HEK293 (cell line): ENCODE results near the gene ARHGEF28.

ENCODE experiments used
- CTCF ChIA-PET: fragments of 350-600 bp; formaldehyde crosslinking; extraction: SDS; loops from one replicate; lab custom pipeline; 2021; ENCODE audit warnings: antibody characterized with exemption; lab: Yijun Ruan, JAX
- POLR2A ChIA-PET: fragments of 300-600 bp; formaldehyde crosslinking; extraction: SDS; loops from one replicate; lab custom pipeline; 2020; ENCODE audit warnings: antibody characterized with exemption, inconsistent platforms; lab: Yijun Ruan, JAX
- H3K27ac ChIP-seq: fragments of 200-500 bp; sonication (Bioruptor generic); 2 replicates; pipeline ENCODE4 v1.5.1; 2014; ENCODE audit warnings: low read depth, low read length, control low read depth, inconsistent platforms; ENCODE audit errors: extremely low read depth
- H3K36me3 ChIP-seq, 2 experiments: fragments of 200-500 bp in 1 of 2; sonication (Bioruptor generic) in 1 of 2; 1 replicate in 1 of 2; 2 replicates in 1 of 2; pipeline ENCODE4 v1.5.1; 2014 to 2017; ENCODE audit warnings: inconsistent platforms in 2 of 2, low read length in 2 of 2; ENCODE audit not compliant: control insufficient read depth in 2 of 2, insufficient read depth in 1 of 2
- H3K4me1 ChIP-seq: fragments of 200-500 bp; sonication (Bioruptor generic); 2 replicates; pipeline ENCODE4 v1.5.1; 2014; ENCODE audit warnings: mild to moderate bottlenecking, low read length, inconsistent platforms; ENCODE audit not compliant: control insufficient read depth, insufficient read depth
- H3K4me3 ChIP-seq: 2 replicates; pipeline ENCODE4 v1.5.1; 2011; ENCODE audit warnings: low read depth, mild to moderate bottlenecking, control low read depth, low read length, moderate library complexity
- H3K9me3 ChIP-seq: fragments of 200-500 bp; sonication (Bioruptor generic); 2 replicates; pipeline ENCODE4 v1.5.1; 2014; ENCODE audit warnings: low read depth, low read length, inconsistent platforms; ENCODE audit not compliant: control insufficient read depth, insufficient read depth
- FEZF1 ChIP-seq: fragments of 450-650 bp; formaldehyde crosslinking; IDR thresholded peaks from 2 replicates; pipeline ENCODE4 v1.5.1; 2016; ENCODE audit warnings: missing biosample characterization, missing genetic modification characterization
- IKZF3 ChIP-seq: fragments of 450-650 bp; IDR thresholded peaks from 2 replicates; pipeline ENCODE4 v1.5.0; 2018; ENCODE audit warnings: missing biosample characterization, mild to moderate bottlenecking, missing genetic modification characterization, moderate library complexity
- MZF1 ChIP-seq: fragments of 450-650 bp; formaldehyde crosslinking; IDR thresholded peaks from 2 replicates; pipeline ENCODE4 v1.5.1; 2017; ENCODE audit warnings: missing biosample characterization, missing genetic modification characterization, borderline replicate concordance
- OSR2 ChIP-seq: fragments of 450-650 bp; formaldehyde crosslinking; IDR thresholded peaks from 2 replicates; pipeline ENCODE4 v1.5.1; 2016; ENCODE audit warnings: missing biosample characterization, missing genetic modification characterization
- ZBTB1 ChIP-seq: fragments of 450-650 bp; formaldehyde crosslinking; IDR thresholded peaks from 2 replicates; pipeline ENCODE4 v1.5.1; 2016; ENCODE audit warnings: missing biosample characterization, missing genetic modification characterization
- ZFP37 ChIP-seq: fragments of 450-650 bp; formaldehyde crosslinking; IDR thresholded peaks from 2 replicates; pipeline ENCODE4 v1.5.1; 2016; ENCODE audit warnings: missing biosample characterization, missing genetic modification characterization
- ZNF155 ChIP-seq: fragments of 450-650 bp; formaldehyde crosslinking; IDR thresholded peaks from 2 replicates; pipeline ENCODE4 v1.5.1; 2016; ENCODE audit warnings: missing biosample characterization, missing genetic modification characterization
- ZNF19 ChIP-seq: fragments of 450-650 bp; formaldehyde crosslinking; IDR thresholded peaks from 2 replicates; pipeline ENCODE4; 2016; ENCODE audit warnings: missing biosample characterization, missing genetic modification characterization, low read depth
- ZNF341 ChIP-seq: fragments of 450-650 bp; formaldehyde crosslinking; IDR thresholded peaks from 2 replicates; pipeline ENCODE4; 2016; ENCODE audit warnings: low read depth, missing biosample characterization, missing genetic modification characterization
- ZNF544 ChIP-seq: fragments of 450-650 bp; formaldehyde crosslinking; IDR thresholded peaks from 2 replicates; pipeline ENCODE4 v1.5.0; 2017; ENCODE audit warnings: missing biosample characterization, missing genetic modification characterization
- ZNF707 ChIP-seq: fragments of 450-650 bp; formaldehyde crosslinking; IDR thresholded peaks from 2 replicates; pipeline ENCODE4 v1.5.1; 2016; ENCODE audit warnings: missing biosample characterization, missing genetic modification characterization
- ZNF791 ChIP-seq: fragments of 450-650 bp; formaldehyde crosslinking; IDR thresholded peaks from 2 replicates; pipeline ENCODE4 v1.5.1; 2016; ENCODE audit warnings: missing biosample characterization, missing genetic modification characterization
- ZNF792 ChIP-seq: fragments of 450-650 bp; formaldehyde crosslinking; IDR thresholded peaks from 2 replicates; pipeline ENCODE4 v1.5.1; 2016; ENCODE audit warnings: missing biosample characterization, missing genetic modification characterization
- ZSCAN30 ChIP-seq: fragments of 450-650 bp; IDR thresholded peaks from 2 replicates; pipeline ENCODE4 v1.5.1; 2018; ENCODE audit warnings: missing biosample characterization, mild to moderate bottlenecking, missing genetic modification characterization, moderate library complexity
- ZXDB ChIP-seq: fragments of 450-650 bp; formaldehyde crosslinking; IDR thresholded peaks from 2 replicates; pipeline ENCODE4 v1.5.1; 2016; ENCODE audit warnings: missing biosample characterization, missing genetic modification characterization
- TF ChIP-seq, protein P1 (sequence below): fragments of 450-650 bp; formaldehyde crosslinking; IDR thresholded peaks from 2 replicates; pipeline ENCODE4 v1.5.1; 2017; ENCODE audit warnings: missing biosample characterization, missing genetic modification characterization
- TF ChIP-seq, protein P2 (sequence below): fragments of 450-650 bp; formaldehyde crosslinking; IDR thresholded peaks from 2 replicates; pipeline ENCODE4 v1.5.1; 2017; ENCODE audit warnings: missing biosample characterization, missing genetic modification characterization
- TF ChIP-seq, protein P3 (sequence below): fragments of 450-650 bp; formaldehyde crosslinking; IDR thresholded peaks from 2 replicates; pipeline ENCODE4 v1.5.1; 2017; ENCODE audit warnings: missing biosample characterization, missing genetic modification characterization
- TF ChIP-seq, protein P4 (sequence below): fragments of 450-650 bp; formaldehyde crosslinking; IDR thresholded peaks from 2 replicates; pipeline ENCODE4 v1.5.1; 2016; ENCODE audit warnings: missing biosample characterization, missing genetic modification characterization
- TF ChIP-seq, protein P5 (sequence below): fragments of 450-650 bp; formaldehyde crosslinking; IDR thresholded peaks from 2 replicates; pipeline ENCODE4 v1.5.1; 2017; ENCODE audit warnings: missing biosample characterization, mild to moderate bottlenecking, missing genetic modification characterization, moderate library complexity
- TF ChIP-seq, protein P6 (sequence below): IDR thresholded peaks from 2 replicates; pipeline ENCODE4 v1.6.1; 2011; ENCODE audit warnings: mild to moderate bottlenecking, low read depth, low read length, borderline replicate concordance

ARHGEF28 gene

DNA sequence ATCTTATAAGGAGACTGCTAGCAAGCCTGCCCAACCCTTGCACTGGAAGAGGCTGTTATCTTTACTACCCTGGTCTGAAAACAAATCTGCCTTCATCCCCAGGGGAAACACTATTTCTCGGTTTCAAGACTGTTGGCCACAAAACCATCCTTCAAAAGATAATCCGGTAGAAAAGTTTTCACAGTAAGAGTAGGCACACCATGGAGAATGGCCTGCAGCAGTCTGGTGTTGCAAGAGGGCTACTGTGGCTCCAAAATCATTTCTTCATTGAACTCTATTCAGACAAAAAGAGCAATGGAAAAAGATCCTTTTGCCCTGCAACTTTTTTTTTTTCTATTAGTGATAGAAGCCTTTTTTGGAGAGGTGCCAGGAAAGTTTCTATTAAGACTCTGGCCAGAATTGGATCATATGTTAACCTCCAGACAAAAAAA lies 163.9 kb downstream of the ARHGEF28 start:
- H3K36me3 ChIP-seq = no peaks in the 10 kb centered on the region
- no peak overlapping the region for H3K27ac ChIP-seq
- TF ChIP-seq FEZF1 (tag by site-specific recombination) (peak; percentile 60; the same call in 1 of the 2 replicates), OSR2 (peak; percentile 54; the same call in 1 of the 2 replicates), ZXDB (tag by site-specific recombination) (peak; percentile 61), ZNF707 (no peak), IKZF3 (tag by site-specific recombination) (no peak), ZNF792 (tag by site-specific recombination) (no peak), ZNF341 (tag by site-specific recombination) (peak; percentile 25; the same call in 1 of the 2 replicates), MZF1 (tag by site-specific recombination) (peak; percentile 61; the same call in 1 of the 2 replicates), ZNF544 (no peak), ZSCAN30 (tag by site-specific recombination) (0 out of 2 replicates have a peak, but pooled peaks have one; percentile 28), ZFP37 (tag by site-specific recombination) (no peak)
- TF ChIP-seq, protein P1, sequence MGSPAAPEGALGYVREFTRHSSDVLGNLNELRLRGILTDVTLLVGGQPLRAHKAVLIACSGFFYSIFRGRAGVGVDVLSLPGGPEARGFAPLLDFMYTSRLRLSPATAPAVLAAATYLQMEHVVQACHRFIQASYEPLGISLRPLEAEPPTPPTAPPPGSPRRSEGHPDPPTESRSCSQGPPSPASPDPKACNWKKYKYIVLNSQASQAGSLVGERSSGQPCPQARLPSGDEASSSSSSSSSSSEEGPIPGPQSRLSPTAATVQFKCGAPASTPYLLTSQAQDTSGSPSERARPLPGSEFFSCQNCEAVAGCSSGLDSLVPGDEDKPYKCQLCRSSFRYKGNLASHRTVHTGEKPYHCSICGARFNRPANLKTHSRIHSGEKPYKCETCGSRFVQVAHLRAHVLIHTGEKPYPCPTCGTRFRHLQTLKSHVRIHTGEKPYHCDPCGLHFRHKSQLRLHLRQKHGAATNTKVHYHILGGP (tag by site-specific recombination) = no peak
- TF ChIP-seq, protein P2, sequence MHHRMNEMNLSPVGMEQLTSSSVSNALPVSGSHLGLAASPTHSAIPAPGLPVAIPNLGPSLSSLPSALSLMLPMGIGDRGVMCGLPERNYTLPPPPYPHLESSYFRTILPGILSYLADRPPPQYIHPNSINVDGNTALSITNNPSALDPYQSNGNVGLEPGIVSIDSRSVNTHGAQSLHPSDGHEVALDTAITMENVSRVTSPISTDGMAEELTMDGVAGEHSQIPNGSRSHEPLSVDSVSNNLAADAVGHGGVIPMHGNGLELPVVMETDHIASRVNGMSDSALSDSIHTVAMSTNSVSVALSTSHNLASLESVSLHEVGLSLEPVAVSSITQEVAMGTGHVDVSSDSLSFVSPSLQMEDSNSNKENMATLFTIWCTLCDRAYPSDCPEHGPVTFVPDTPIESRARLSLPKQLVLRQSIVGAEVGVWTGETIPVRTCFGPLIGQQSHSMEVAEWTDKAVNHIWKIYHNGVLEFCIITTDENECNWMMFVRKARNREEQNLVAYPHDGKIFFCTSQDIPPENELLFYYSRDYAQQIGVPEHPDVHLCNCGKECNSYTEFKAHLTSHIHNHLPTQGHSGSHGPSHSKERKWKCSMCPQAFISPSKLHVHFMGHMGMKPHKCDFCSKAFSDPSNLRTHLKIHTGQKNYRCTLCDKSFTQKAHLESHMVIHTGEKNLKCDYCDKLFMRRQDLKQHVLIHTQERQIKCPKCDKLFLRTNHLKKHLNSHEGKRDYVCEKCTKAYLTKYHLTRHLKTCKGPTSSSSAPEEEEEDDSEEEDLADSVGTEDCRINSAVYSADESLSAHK (tag by site-specific recombination) = peak; percentile 69
- TF ChIP-seq, protein P3, sequence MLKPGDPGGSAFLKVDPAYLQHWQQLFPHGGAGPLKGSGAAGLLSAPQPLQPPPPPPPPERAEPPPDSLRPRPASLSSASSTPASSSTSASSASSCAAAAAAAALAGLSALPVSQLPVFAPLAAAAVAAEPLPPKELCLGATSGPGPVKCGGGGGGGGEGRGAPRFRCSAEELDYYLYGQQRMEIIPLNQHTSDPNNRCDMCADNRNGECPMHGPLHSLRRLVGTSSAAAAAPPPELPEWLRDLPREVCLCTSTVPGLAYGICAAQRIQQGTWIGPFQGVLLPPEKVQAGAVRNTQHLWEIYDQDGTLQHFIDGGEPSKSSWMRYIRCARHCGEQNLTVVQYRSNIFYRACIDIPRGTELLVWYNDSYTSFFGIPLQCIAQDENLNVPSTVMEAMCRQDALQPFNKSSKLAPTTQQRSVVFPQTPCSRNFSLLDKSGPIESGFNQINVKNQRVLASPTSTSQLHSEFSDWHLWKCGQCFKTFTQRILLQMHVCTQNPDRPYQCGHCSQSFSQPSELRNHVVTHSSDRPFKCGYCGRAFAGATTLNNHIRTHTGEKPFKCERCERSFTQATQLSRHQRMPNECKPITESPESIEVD (tag by site-specific recombination) = peak; percentile 80
- TF ChIP-seq, protein P4, sequence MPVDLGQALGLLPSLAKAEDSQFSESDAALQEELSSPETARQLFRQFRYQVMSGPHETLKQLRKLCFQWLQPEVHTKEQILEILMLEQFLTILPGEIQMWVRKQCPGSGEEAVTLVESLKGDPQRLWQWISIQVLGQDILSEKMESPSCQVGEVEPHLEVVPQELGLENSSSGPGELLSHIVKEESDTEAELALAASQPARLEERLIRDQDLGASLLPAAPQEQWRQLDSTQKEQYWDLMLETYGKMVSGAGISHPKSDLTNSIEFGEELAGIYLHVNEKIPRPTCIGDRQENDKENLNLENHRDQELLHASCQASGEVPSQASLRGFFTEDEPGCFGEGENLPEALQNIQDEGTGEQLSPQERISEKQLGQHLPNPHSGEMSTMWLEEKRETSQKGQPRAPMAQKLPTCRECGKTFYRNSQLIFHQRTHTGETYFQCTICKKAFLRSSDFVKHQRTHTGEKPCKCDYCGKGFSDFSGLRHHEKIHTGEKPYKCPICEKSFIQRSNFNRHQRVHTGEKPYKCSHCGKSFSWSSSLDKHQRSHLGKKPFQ (tag by site-specific recombination) = 0 out of 2 replicates have a peak, but pooled peaks have one; percentile 23
- TF ChIP-seq, protein P5, sequence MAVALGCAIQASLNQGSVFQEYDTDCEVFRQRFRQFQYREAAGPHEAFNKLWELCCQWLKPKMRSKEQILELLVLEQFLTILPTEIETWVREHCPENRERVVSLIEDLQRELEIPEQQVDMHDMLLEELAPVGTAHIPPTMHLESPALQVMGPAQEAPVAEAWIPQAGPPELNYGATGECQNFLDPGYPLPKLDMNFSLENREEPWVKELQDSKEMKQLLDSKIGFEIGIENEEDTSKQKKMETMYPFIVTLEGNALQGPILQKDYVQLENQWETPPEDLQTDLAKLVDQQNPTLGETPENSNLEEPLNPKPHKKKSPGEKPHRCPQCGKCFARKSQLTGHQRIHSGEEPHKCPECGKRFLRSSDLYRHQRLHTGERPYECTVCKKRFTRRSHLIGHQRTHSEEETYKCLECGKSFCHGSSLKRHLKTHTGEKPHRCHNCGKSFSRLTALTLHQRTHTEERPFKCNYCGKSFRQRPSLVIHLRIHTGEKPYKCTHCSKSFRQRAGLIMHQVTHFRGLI (tag by site-specific recombination) = peak; percentile 37; the same call in 1 of the 2 replicates
- no peak overlapping the region for H3K4me3 ChIP-seq
- ChIA-PET POLR2A (no interaction called here), CTCF (interaction anchor here (0.7 to 11.7 kb wide), 3 partner anchors 65 to 200 kb away, joined by 3 to 258 read pairs (median 3); no protein-coding TSS in a partner anchor)
- H3K9me3 ChIP-seq = no peaks in the 10 kb centered on the region
- peaks cover 23% of the 10 kb centered on the region for H3K4me1 ChIP-seq

DNA sequence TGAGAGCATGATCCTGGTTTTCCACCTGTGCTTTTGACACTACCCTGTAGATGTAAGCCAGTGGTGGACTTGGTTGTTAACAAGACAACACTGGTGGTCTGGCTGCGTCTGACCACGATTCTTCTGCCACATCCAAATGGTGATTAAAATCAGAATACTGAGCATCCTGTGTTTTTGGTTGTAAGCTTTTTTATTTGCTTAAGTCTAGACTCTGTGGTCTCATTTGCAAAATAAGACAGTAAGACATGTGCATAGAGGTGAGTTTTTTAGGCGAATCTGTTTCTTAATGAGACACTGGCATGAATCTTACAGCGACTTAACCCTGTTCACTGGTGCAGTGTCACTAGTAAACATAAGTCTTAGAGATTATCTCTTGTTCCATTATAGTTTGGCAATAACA lies 165.4 kb downstream of the ARHGEF28 start:
- Histone ChIP-seq H3K36me3 (no peaks in the 10 kb centered on the region), H3K4me3 (no peak overlapping the region), H3K27ac (no peak overlapping the region), H3K4me1 (peaks cover 19% of the 10 kb centered on the region), H3K9me3 (no peaks in the 10 kb centered on the region)
- ChIA-PET POLR2A (no interaction called here), CTCF (interaction anchor here (0.7 to 11.7 kb wide), 6 partner anchors 194 to 776 kb away, joined by 3 to 258 read pairs (median 4); no protein-coding TSS in a partner anchor)
- TF ChIP-seq ZNF791 = no peak
- TF ChIP-seq, protein P6, sequence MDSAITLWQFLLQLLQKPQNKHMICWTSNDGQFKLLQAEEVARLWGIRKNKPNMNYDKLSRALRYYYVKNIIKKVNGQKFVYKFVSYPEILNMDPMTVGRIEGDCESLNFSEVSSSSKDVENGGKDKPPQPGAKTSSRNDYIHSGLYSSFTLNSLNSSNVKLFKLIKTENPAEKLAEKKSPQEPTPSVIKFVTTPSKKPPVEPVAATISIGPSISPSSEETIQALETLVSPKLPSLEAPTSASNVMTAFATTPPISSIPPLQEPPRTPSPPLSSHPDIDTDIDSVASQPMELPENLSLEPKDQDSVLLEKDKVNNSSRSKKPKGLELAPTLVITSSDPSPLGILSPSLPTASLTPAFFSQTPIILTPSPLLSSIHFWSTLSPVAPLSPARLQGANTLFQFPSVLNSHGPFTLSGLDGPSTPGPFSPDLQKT = no peak
- TF ChIP-seq, protein P4 (tag by site-specific recombination) = no peak
- no peak for TF ChIP-seq ZBTB1 (tag by site-specific recombination)
- TF ChIP-seq, protein P5 (tag by site-specific recombination) = no peak
- TF ChIP-seq ZNF19 = no peak
- no peak for TF ChIP-seq ZNF155
